Measurements from ENCODE around the gene SCN3A. TPM values are rescaled to one million over a fixed set of nuclear protein-coding genes. Genes with fewer than 3 reads are reported as not detected.
A peak's percentile ranks its signal among the peaks of the same experiment; 100 is the strongest.

The SCN3A gene
- total and polyA plus RNA-seq, 12 donors, result 0.35 to 2.6 (median 0.82) TPM

DNA sequence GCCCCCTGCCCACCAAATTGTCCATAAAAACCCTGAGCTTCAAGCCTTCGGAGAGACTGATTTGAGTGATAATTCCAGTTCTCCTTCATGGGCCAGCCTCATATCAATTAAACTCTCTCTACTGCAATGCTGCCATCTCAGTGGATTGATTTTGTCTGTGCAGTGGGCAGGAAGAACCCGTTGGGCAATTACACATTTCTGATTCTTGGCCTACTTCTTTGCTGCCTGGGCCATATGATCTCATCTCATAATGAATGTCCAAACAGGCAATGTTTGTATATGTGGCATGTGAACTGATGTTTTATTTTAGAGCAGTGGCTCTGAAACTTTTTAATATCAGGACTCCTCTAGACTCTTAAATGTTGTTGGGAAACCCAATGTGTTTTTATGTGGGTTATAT is 147.3 kb downstream of the SCN3A start:
- DNase-seq (no peak), ATAC-seq (no peak)
- Histone ChIP-seq H3K4me3 (no peak overlapping the region), H3K27me3 (no peaks in the 10 kb centered on the region), H3K36me3 (no peaks in the 10 kb centered on the region), H3K27ac (peak overlapping the region in 1 of 10 donors; percentile 68), H3K9me3 (no peaks in the 10 kb centered on the region), H3K4me1 (peaks cover 0 to 19% (median 14%) of the 10 kb centered on the region in 9 donors)
- TF ChIP-seq, protein P1, sequence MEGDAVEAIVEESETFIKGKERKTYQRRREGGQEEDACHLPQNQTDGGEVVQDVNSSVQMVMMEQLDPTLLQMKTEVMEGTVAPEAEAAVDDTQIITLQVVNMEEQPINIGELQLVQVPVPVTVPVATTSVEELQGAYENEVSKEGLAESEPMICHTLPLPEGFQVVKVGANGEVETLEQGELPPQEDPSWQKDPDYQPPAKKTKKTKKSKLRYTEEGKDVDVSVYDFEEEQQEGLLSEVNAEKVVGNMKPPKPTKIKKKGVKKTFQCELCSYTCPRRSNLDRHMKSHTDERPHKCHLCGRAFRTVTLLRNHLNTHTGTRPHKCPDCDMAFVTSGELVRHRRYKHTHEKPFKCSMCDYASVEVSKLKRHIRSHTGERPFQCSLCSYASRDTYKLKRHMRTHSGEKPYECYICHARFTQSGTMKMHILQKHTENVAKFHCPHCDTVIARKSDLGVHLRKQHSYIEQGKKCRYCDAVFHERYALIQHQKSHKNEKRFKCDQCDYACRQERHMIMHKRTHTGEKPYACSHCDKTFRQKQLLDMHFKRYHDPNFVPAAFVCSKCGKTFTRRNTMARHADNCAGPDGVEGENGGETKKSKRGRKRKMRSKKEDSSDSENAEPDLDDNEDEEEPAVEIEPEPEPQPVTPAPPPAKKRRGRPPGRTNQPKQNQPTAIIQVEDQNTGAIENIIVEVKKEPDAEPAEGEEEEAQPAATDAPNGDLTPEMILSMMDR (IDR thresholded peaks at IDR 0.05), result no peak
- 82% methylated on average over 2 of the region's 2 CpGs for WGBS, 2 donors
- intact Hi-C loops (cut with DNase I), result no loop called here

DNA sequence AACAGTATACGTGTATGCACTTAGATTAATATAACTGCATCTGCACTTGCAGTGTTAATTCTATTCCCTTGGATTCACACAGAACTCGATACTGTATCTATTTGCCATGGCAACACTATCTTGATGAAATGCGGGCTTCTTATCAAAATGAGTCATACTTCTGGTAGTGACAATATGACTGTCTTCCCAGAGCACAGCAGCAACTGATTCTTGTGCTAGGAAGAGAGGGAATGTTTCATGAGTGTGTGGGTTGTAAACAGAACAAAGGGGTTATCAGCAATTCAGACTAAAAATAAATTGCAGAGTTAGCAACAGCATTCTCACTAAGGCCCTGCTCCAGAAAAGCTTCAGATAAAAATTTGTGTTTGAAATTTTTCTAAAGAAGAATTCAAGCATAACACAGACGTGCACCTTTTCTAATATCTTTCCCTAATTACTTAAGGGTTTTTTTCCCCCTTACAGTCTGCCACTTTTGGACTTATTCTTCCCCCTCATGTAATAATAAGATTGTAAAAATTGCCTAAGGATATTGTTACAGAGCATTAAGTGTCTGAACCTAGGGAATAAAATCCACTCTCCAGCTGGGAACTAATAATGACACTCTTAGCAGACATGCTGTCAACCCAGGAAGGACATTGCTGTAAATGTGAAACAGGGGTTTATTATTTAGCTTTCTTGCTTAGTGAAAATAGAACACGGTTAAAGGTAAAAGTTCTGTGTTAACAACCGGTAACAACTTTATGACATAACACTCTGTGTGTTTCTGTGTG is 148.6 kb downstream of the SCN3A start:
- H3K4me3 ChIP-seq, result no peak overlapping the region
- peaks cover 0 to 19% (median 14%) of the 10 kb centered on the region in 9 donors for H3K4me1 ChIP-seq
- intact Hi-C loops (cut with DNase I), result no loop called here
- TF ChIP-seq, protein P1 (IDR thresholded peaks at IDR 0.05), result no peak
- H3K36me3 ChIP-seq, result no peaks in the 10 kb centered on the region
- H3K27me3 ChIP-seq, result no peaks in the 10 kb centered on the region
- DNase-seq (no peak), ATAC-seq (peak; percentile 52 to 95 (median 88))
- WGBS, 2 donors, result 23 to 29% methylated on average over 6 of the region's 6 CpGs
- no peaks in the 10 kb centered on the region for H3K9me3 ChIP-seq
- H3K27ac ChIP-seq, result peak overlapping the region; percentile 14 to 79 (median 65)

DNA sequence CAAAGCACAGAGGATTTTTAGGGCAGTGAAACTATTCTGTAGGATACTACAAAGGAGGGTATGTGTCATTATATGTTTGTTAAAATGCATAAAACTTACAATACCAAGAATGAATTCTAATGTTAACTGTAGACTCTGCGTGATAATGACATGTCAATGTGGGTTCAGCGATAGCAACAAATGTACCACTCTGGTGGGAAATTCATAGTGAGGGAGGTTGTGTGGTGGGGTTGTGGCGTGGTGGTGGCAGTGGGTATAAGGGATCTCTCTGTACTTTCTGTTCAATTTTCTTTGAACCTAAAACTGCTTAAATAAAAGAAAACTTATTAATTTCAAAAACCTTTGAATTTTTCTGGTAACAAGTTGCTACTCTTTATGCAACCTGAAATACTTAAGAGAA is 149.2 kb downstream of the SCN3A start:
- Histone ChIP-seq H3K36me3 (no peaks in the 10 kb centered on the region), H3K4me1 (peaks cover 0 to 19% (median 14%) of the 10 kb centered on the region in 9 donors), H3K4me3 (no peak overlapping the region), H3K9me3 (no peaks in the 10 kb centered on the region), H3K27me3 (no peaks in the 10 kb centered on the region), H3K27ac (peak overlapping the region; percentile 8 to 79 (median 65))
- TF ChIP-seq, protein P1 (IDR thresholded peaks at IDR 0.05), result no peak
- DNase-seq, result no peak
- WGBS, 2 donors, result 80 to 82% methylated on average over 3 of the region's 3 CpGs
- ATAC-seq, result peak in 3 of 8 donors; percentile 17 to 43 (median 19)
- intact Hi-C loops (cut with DNase I), result no loop called here

DNA sequence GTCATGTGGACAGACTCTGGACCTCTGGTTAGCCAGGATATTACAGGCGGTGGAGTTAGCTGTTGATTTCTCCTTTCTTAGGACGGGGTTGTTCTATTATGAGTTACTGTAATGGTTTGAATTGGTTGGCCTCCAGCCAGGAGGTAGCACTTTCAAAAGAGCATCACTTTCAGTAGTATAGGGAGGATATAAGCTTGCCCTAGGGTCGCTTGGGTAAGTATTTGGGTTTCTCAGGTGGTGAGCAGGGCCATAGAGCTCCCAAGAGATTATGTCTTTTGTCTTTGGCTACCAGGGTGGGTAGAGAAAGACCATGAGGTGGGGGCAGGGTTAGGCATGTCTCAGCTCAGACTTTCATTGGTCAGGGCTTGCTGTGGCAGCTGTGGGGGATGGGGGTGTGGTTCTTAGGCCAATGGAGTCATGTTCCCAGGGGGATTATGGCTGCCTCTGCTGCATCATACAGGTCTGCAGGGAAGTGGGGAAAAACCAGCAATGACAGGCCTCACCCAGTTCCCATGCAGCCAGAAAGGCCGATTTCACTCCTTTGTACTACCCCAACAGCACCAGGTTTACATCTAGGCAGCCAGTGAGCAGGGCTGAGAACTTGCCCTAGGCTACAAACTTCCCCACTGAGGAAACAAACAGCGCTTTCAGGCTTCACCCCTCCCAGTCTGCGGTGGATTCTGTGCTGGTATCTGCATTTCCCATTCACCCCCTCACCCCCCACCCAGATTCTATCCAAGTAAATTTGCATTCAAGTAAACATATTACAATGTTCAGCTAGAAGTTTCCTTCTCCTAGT is 159.1 kb downstream of the SCN3A start:
- Histone ChIP-seq H3K27me3 (no peaks in the 10 kb centered on the region), H3K27ac (no peak overlapping the region), H3K4me1 (no peaks in the 10 kb centered on the region), H3K4me3 (no peak overlapping the region), H3K36me3 (no peaks in the 10 kb centered on the region), H3K9me3 (peaks cover 0 to 11% (median 0%) of the 10 kb centered on the region in 11 donors)
- DNase-seq (no peak), ATAC-seq (no peak)
- TF ChIP-seq, protein P1 (IDR thresholded peaks at IDR 0.05), result no peak
- 71 to 91% methylated on average over 6 of the region's 6 CpGs for WGBS, 2 donors
- intact Hi-C loops (cut with DNase I), result no loop called here

Other genes starting within 250 kb of the SCN3A start
- 1 to 10 TPM in 1 of 10 donors, under 1 TPM in 8, not detected in 1; 0.11 to 1.4 (median 0.45) TPM for gene SLC38A11, start 248.5 kb downstream of the SCN3A start, total RNA-seq
- 1 to 10 TPM in 1 of 2 donors, under 1 TPM in 1; 0.43 to 3.0 TPM for gene SLC38A11, start 248.5 kb downstream of the SCN3A start, polyA plus RNA-seq
- under 1 TPM in 8 of 10 donors, not detected in 2; 0.04 to 0.26 (median 0.07) TPM for gene SCN2A, start 35.4 kb upstream of the SCN3A start, total RNA-seq
- gene SCN2A, start 35.4 kb upstream of the SCN3A start, polyA plus RNA-seq, result under 1 TPM; 0.01 to 0.07 TPM

Data from heart right ventricle (tissue), 16 donors.